ENCODE data around the gene GALR2.
"Not testable (repeated sequence)": the region's sequence is repeated elsewhere in the genome, so short reads cannot be mapped to it uniquely, and the experiment has no call there.

Gene GALR2

GRCh38 chr17:76039121-76039520 lies 35.5 kb upstream of the GALR2 start:
- Histone ChIP-seq H3K36me3 (ENCODE audit: insufficient read depth, low read length) (peaks cover 52% of the 10 kb centered on the region), H3K9ac (ENCODE audit: low read depth, low read length) (no peak overlapping the region), H3K4me1 (ENCODE audit: control insufficient read depth, insufficient read depth, low read length) (no peaks in the 10 kb centered on the region)

GRCh38 chr17:76040376-76040775 lies 34.2 kb upstream of the GALR2 start:
- peaks cover 64% of the 10 kb centered on the region for H3K36me3 ChIP-seq (ENCODE audit: insufficient read depth, low read length)
- H3K4me1 ChIP-seq (ENCODE audit: control insufficient read depth, insufficient read depth, low read length): no peaks in the 10 kb centered on the region
- H3K27me3 ChIP-seq (ENCODE audit: control insufficient read depth, insufficient read depth, low read length): no peaks in the 10 kb centered on the region
- H3K9me3 ChIP-seq (replicated peaks; ENCODE audit: low read length): no peaks in the 10 kb centered on the region
- no peak overlapping the region for H3K4me2 ChIP-seq (ENCODE audit: low read length)
- H3K9ac ChIP-seq (ENCODE audit: low read depth, low read length): no peak overlapping the region
- no peak overlapping the region for H3K4me3 ChIP-seq (ENCODE audit: low read length)

More at GRCh38 chr17:76039121-76039520, 35.5 kb upstream of the GALR2 start:
- no peak overlapping the region for H3K4me2 ChIP-seq (ENCODE audit: low read length)
- H3K9me3 ChIP-seq (replicated peaks; ENCODE audit: low read length): no peaks in the 10 kb centered on the region
- no peak overlapping the region for H3K4me3 ChIP-seq (ENCODE audit: low read length)
- no peaks in the 10 kb centered on the region for H3K27me3 ChIP-seq (ENCODE audit: control insufficient read depth, insufficient read depth, low read length)

- H3K4me1 ChIP-seq (ENCODE audit: control insufficient read depth, insufficient read depth, low read length); H3K9ac ChIP-seq (ENCODE audit: low read depth, low read length); H3K4me3 ChIP-seq (ENCODE audit: low read length); H3K27me3 ChIP-seq (ENCODE audit: control insufficient read depth, insufficient read depth, low read length); H3K9me3 ChIP-seq (replicated peaks; ENCODE audit: low read length); H3K4me2 ChIP-seq (ENCODE audit: low read length): not testable (repeated sequence)
- peaks cover 83% of the 10 kb centered on the region for H3K36me3 ChIP-seq (ENCODE audit: insufficient read depth, low read length)
Observed at GRCh38 chr17:76042868-76043267, 31.7 kb upstream of the GALR2 start.

- not testable (repeated sequence) for H3K4me2 ChIP-seq (ENCODE audit: low read length); H3K4me3 ChIP-seq (ENCODE audit: low read length)
- H3K36me3 ChIP-seq (ENCODE audit: insufficient read depth, low read length): peaks cover 89% of the 10 kb centered on the region
Observed at GRCh38 chr17:76044475-76045007, 30.0 kb upstream of the GALR2 start.

GRCh38 chr17:76046064-76046463 lies 28.5 kb upstream of the GALR2 start:
- H3K9ac ChIP-seq (ENCODE audit: low read depth, low read length): no peak overlapping the region
- no peaks in the 10 kb centered on the region for H3K9me3 ChIP-seq (replicated peaks; ENCODE audit: low read length)
- H3K4me2 ChIP-seq (ENCODE audit: low read length): no peak overlapping the region
- peaks cover 15% of the 10 kb centered on the region for H3K4me1 ChIP-seq (ENCODE audit: control insufficient read depth, insufficient read depth, low read length)
- H3K36me3 ChIP-seq (ENCODE audit: insufficient read depth, low read length): peaks cover 90% of the 10 kb centered on the region
- H3K4me3 ChIP-seq (ENCODE audit: low read length): no peak overlapping the region
- no peaks in the 10 kb centered on the region for H3K27me3 ChIP-seq (ENCODE audit: control insufficient read depth, insufficient read depth, low read length)

More at GRCh38 chr17:76044475-76045007, 30.0 kb upstream of the GALR2 start:
- H3K9ac ChIP-seq (ENCODE audit: low read depth, low read length); H3K27me3 ChIP-seq (ENCODE audit: control insufficient read depth, insufficient read depth, low read length); H3K9me3 ChIP-seq (replicated peaks; ENCODE audit: low read length): not testable (repeated sequence)
- H3K4me1 ChIP-seq (ENCODE audit: control insufficient read depth, insufficient read depth, low read length): peaks cover 15% of the 10 kb centered on the region

GRCh38 chr17:76048025-76048605 lies 26.5 kb upstream of the GALR2 start:
- peaks cover 16% of the 10 kb centered on the region for H3K4me1 ChIP-seq (ENCODE audit: control insufficient read depth, insufficient read depth, low read length)
- no peaks in the 10 kb centered on the region for H3K27me3 ChIP-seq (ENCODE audit: control insufficient read depth, insufficient read depth, low read length)
- peaks cover 86% of the 10 kb centered on the region for H3K36me3 ChIP-seq (ENCODE audit: insufficient read depth, low read length)
- peak overlapping the region; percentile 19 for H3K4me2 ChIP-seq (ENCODE audit: low read length)
- no peak overlapping the region for H3K4me3 ChIP-seq (ENCODE audit: low read length)
- no peak overlapping the region for H3K9ac ChIP-seq (ENCODE audit: low read depth, low read length)
- no peaks in the 10 kb centered on the region for H3K9me3 ChIP-seq (replicated peaks; ENCODE audit: low read length)

- peak overlapping the region; percentile 19 for H3K4me2 ChIP-seq (ENCODE audit: low read length)
- no peak overlapping the region for H3K4me3 ChIP-seq (ENCODE audit: low read length)
- H3K27me3 ChIP-seq (ENCODE audit: control insufficient read depth, insufficient read depth, low read length): no peaks in the 10 kb centered on the region
- H3K9me3 ChIP-seq (replicated peaks; ENCODE audit: low read length): peaks cover under 1% of the 10 kb centered on the region
- H3K36me3 ChIP-seq (ENCODE audit: insufficient read depth, low read length): peaks cover 84% of the 10 kb centered on the region
- H3K4me1 ChIP-seq (ENCODE audit: control insufficient read depth, insufficient read depth, low read length): peaks cover 22% of the 10 kb centered on the region
- H3K9ac ChIP-seq (ENCODE audit: low read depth, low read length): no peak overlapping the region
Observed at GRCh38 chr17:76048711-76049110, 25.9 kb upstream of the GALR2 start.

GRCh38 chr17:76049239-76049638 lies 25.3 kb upstream of the GALR2 start:
- H3K9me3 ChIP-seq (replicated peaks; ENCODE audit: low read length): peaks cover 4% of the 10 kb centered on the region
- H3K27me3 ChIP-seq (ENCODE audit: control insufficient read depth, insufficient read depth, low read length): no peaks in the 10 kb centered on the region
- H3K4me3 ChIP-seq (ENCODE audit: low read length): no peak overlapping the region
- no peak overlapping the region for H3K9ac ChIP-seq (ENCODE audit: low read depth, low read length)
- peaks cover 27% of the 10 kb centered on the region for H3K4me1 ChIP-seq (ENCODE audit: control insufficient read depth, insufficient read depth, low read length)
- no peak overlapping the region for H3K4me2 ChIP-seq (ENCODE audit: low read length)
- H3K36me3 ChIP-seq (ENCODE audit: insufficient read depth, low read length): peaks cover 84% of the 10 kb centered on the region

GRCh38 chr17:76049836-76050537 lies 24.6 kb upstream of the GALR2 start:
- Histone ChIP-seq H3K9ac (ENCODE audit: low read depth, low read length) (no peak overlapping the region), H3K36me3 (ENCODE audit: insufficient read depth, low read length) (peaks cover 80% of the 10 kb centered on the region), H3K4me1 (ENCODE audit: control insufficient read depth, insufficient read depth, low read length) (peaks cover 27% of the 10 kb centered on the region), H3K9me3 (replicated peaks; ENCODE audit: low read length) (peaks cover 4% of the 10 kb centered on the region), H3K4me2 (ENCODE audit: low read length) (no peak overlapping the region), H3K27me3 (ENCODE audit: control insufficient read depth, insufficient read depth, low read length) (no peaks in the 10 kb centered on the region), H3K4me3 (ENCODE audit: low read length) (no peak overlapping the region)

- H3K36me3 ChIP-seq (ENCODE audit: insufficient read depth, low read length): peaks cover 73% of the 10 kb centered on the region
- no peak overlapping the region for H3K4me3 ChIP-seq (ENCODE audit: low read length)
- H3K4me2 ChIP-seq (ENCODE audit: low read length): no peak overlapping the region
Observed at GRCh38 chr17:76050538-76051467, 23.8 kb upstream of the GALR2 start.

GRCh38 chr17:76051561-76051960 lies 23.0 kb upstream of the GALR2 start:
- peaks cover 74% of the 10 kb centered on the region for H3K36me3 ChIP-seq (ENCODE audit: insufficient read depth, low read length)
- H3K9me3 ChIP-seq (replicated peaks; ENCODE audit: low read length): peaks cover 4% of the 10 kb centered on the region
- no peaks in the 10 kb centered on the region for H3K27me3 ChIP-seq (ENCODE audit: control insufficient read depth, insufficient read depth, low read length)
- no peak overlapping the region for H3K4me2 ChIP-seq (ENCODE audit: low read length)
- H3K9ac ChIP-seq (ENCODE audit: low read depth, low read length): no peak overlapping the region
- H3K4me3 ChIP-seq (ENCODE audit: low read length): no peak overlapping the region
- peaks cover 27% of the 10 kb centered on the region for H3K4me1 ChIP-seq (ENCODE audit: control insufficient read depth, insufficient read depth, low read length)

More at GRCh38 chr17:76050538-76051467, 23.8 kb upstream of the GALR2 start:
- Histone ChIP-seq H3K9me3 (replicated peaks; ENCODE audit: low read length) (peaks cover 4% of the 10 kb centered on the region), H3K4me1 (ENCODE audit: control insufficient read depth, insufficient read depth, low read length) (peaks cover 27% of the 10 kb centered on the region), H3K9ac (ENCODE audit: low read depth, low read length) (no peak overlapping the region), H3K27me3 (ENCODE audit: control insufficient read depth, insufficient read depth, low read length) (no peaks in the 10 kb centered on the region)

Data from skeletal muscle satellite cell (primary cell).